ENCODE measurements around the gene MBD5.

- TF ChIP-seq CTCF (IDR thresholded peaks at IDR 0.05) (no peak), EZH2 (IDR thresholded peaks at IDR 0.05; ENCODE audit: borderline replicate concordance, insufficient read depth, low read depth, low read length, poor library complexity, severe bottlenecking) (no peak)
Observed at GRCh38 chr2:148358375-148358774, 337.5 kb downstream of the MBD5 start.
